Heart left ventricle (tissue), 16 donors: ENCODE results near the gene PNMA8A. TPM values are rescaled to one million over a fixed set of nuclear protein-coding genes. Genes with fewer than 3 reads are reported as not detected.

Experiments
- ATAC-seq, 4 donors: fragments of 200-7000 bp; cut with Tn5 transposase; one replicate each; pipeline ENCODE4 v1.9.1; 2020 to 2022; ENCODE audit warnings: moderate library complexity in 4 of 4, mild to moderate bottlenecking in 3 of 4, moderate number of reproducible peaks in 1 of 4
- DNase-seq, 5 donors: peaks; one replicate each; pipeline ENCODE4 v3.0.0-alpha.2; 2020
- H3K27ac ChIP-seq, 12 donors: fragments of 200-600 bp; sonication (generic) in 4 of 12; one replicate each; pipeline versions ENCODE4 v1.5.0 to v1.8.0; 2016 to 2022; ENCODE audit warnings: mild to moderate bottlenecking in 2 of 12
- H3K27me3 ChIP-seq, 9 donors: fragments of 200-600 bp; sonication (generic) in 2 of 9; one replicate each; pipeline versions ENCODE4 v1.5.1 to v1.8.0; 2016 to 2022; ENCODE audit warnings: mild to moderate bottlenecking in 3 of 9
- H3K36me3 ChIP-seq, 9 donors: fragments of 200-600 bp; sonication (generic) in 2 of 9; one replicate each; pipeline versions ENCODE4 v1.5.0 to v1.8.0; 2018 to 2022; ENCODE audit warnings: mild to moderate bottlenecking in 2 of 9
- H3K4me1 ChIP-seq, 12 donors: fragments of 200-600 bp; sonication (generic) in 4 of 12; one replicate each; pipeline versions ENCODE4 v1.5.0 to v1.8.0; 2016 to 2022; ENCODE audit warnings: mild to moderate bottlenecking in 3 of 12
- H3K4me3 ChIP-seq, 12 donors: fragments of 200-600 bp; sonication (generic) in 4 of 12; one replicate each; pipeline versions ENCODE4 v1.5.0 to v1.8.0; 2017 to 2022; ENCODE audit warnings: mild to moderate bottlenecking in 9 of 12, moderate library complexity in 4 of 12
- H3K9me3 ChIP-seq, 12 donors: fragments of 200-600 bp; sonication (generic) in 4 of 12; one replicate each; pipeline versions ENCODE4 v1.5.0 to v1.8.0; 2016 to 2022; ENCODE audit warnings: mild to moderate bottlenecking in 1 of 12
- CTCF ChIP-seq, 12 donors: fragments of 200-600 bp; sonication (generic) in 4 of 12; IDR thresholded peaks; one replicate each; pipeline versions ENCODE4 v1.5.0 to v1.8.0; 2018 to 2022; ENCODE audit warnings: antibody characterized with exemption in 12 of 12, mild to moderate bottlenecking in 5 of 12
- POLR2A ChIP-seq, 2 donors: fragments of 450-650 bp; IDR thresholded peaks; one replicate each; pipeline ENCODE4 v1.6.1; 2017; ENCODE audit warnings: antibody characterized with exemption in 2 of 2, mild to moderate bottlenecking in 2 of 2, moderate library complexity in 2 of 2
- WGBS, 4 donors: extraction: QIAGEN DNeasy Blood & Tissue Kit in 2 of 4; methylation state at CpG; one replicate each; pipeline versions ENCODE4 v1.1.5 to v1.1.7; 2013 to 2018; 5-methylcytosine and 5-hydroxymethylcytosine counted together
- intact Hi-C, 10 donors: fragments of 100-400 bp; cut with DNase I; formaldehyde crosslinking; loops; one replicate each; pipeline versions ENCODE4 v1.11.1 to v1.14.2; 2022
- polyA plus RNA-seq, 2 donors: library from polyadenylated mRNA; stranded (reverse); fragments of 200-250 nt; gene quantifications; one replicate each; pipeline ENCODE4 v1.2.3, GENCODE V29; 2013
- total RNA-seq, 9 donors: library from RNA; depleted of rRNA in 2 of 9; stranded (reverse); fragments of >200 nt in 2 of 9; fragmentation: NEBNext Ultra II Directional in 3 of 9; extraction: Animal tissue kit (Norgen Biotek cat#: 25700) in 3 of 9; gene quantifications; one replicate each; pipeline versions ENCODE4 v1.1.0 to v1.2.4, GENCODE V29; 2016 to 2023
- donor health status: ischemic (EF 13 %, LVEDD 7.1; RV severe dilation, severe dysfunction).
- donor health status: healthy with polysubstance abuse.
- donor health status: DM: no; HTN: yes; CAD: no.
- donor health status: DM: no; HTN: no; CAD: no.
- donor health status: ischemic (EF 25% LVEDD 6.9; RV normal size, moderate dysfunction).
- donor health status: ischemic (EF 25% LVEDD 5.7; RV mildly dilated, moderate dysfunction).
- donor health status: healthy.
- donor health status: DM: yes; HTN: yes; CAD: no.
- donor health status: ischemic (EF 35%, LVEDD 5.7; RV mildly dilated, moderate dysfunction).
- donor health status: nonischemic (EF 11% LVEDD 7.7; RV severe dilation, severe dysfunction).
- donor health status: DM: yes; HTN: yes; CAD: no.
- donor health status: PGD.
- donor health status: ischemic (EF 29% LVEDD 5.4; RV normal size, mild dysfunction).
- donor health status: nonischemic (EF 23%, LVEDD 6.1; RV moderate dilation, normal function).

PNMA8A gene
- total and polyA plus RNA-seq, 11 donors: 2.1 to 12.1 (median 9.2) TPM

GRCh38 chr19:46454244-46454643 is 17.1 kb downstream of the PNMA8A start:
- intact Hi-C loops: no loop called here
- Histone ChIP-seq H3K27ac (no peak overlapping the region), H3K9me3 (peaks cover 0 to 8% (median 0%) of the 10 kb centered on the region in 12 donors), H3K4me3 (no peak overlapping the region), H3K4me1 (peaks cover 0 to 9% (median 0%) of the 10 kb centered on the region in 12 donors), H3K27me3 (no peaks in the 10 kb centered on the region), H3K36me3 (no peaks in the 10 kb centered on the region)
- DNase-seq (no peak), ATAC-seq (no peak)
- WGBS, 4 donors: 63 to 84% (median 73%) methylated on average over 3 of the region's 3 CpGs
- TF ChIP-seq CTCF (IDR thresholded peaks at IDR 0.05): no peak
- no peak for TF ChIP-seq POLR2A (IDR thresholded peaks at IDR 0.05)

GRCh38 chr19:46453661-46454060 is 17.7 kb downstream of the PNMA8A start:
- WGBS, 4 donors: 81 to 90% (median 86%) methylated on average over 6 of the region's 6 CpGs
- Histone ChIP-seq H3K27me3 (no peaks in the 10 kb centered on the region), H3K27ac (no peak overlapping the region), H3K9me3 (peaks cover 0 to 11% (median 0%) of the 10 kb centered on the region in 12 donors), H3K4me1 (peaks cover 0 to 9% (median 0%) of the 10 kb centered on the region in 12 donors), H3K36me3 (no peaks in the 10 kb centered on the region), H3K4me3 (no peak overlapping the region)
- no peak for ATAC-seq
- no peak for DNase-seq
- no peak for TF ChIP-seq CTCF (IDR thresholded peaks at IDR 0.05)
- TF ChIP-seq POLR2A (IDR thresholded peaks at IDR 0.05): no peak
- intact Hi-C loops: no loop called here

GRCh38 chr19:46452186-46452585 is 19.2 kb downstream of the PNMA8A start:
- H3K36me3 ChIP-seq: no peaks in the 10 kb centered on the region
- no peak for ATAC-seq
- no peak overlapping the region for H3K4me3 ChIP-seq
- H3K27ac ChIP-seq: no peak overlapping the region
- intact Hi-C loops: no loop called here
- H3K4me1 ChIP-seq: peaks cover 0 to 15% (median 2%) of the 10 kb centered on the region in 12 donors
- 46 to 57% (median 54%) methylated on average over 4 of the region's 4 CpGs for WGBS, 4 donors
- no peak for TF ChIP-seq CTCF (IDR thresholded peaks at IDR 0.05)
- no peak for TF ChIP-seq POLR2A (IDR thresholded peaks at IDR 0.05)
- H3K27me3 ChIP-seq: no peaks in the 10 kb centered on the region
- peaks cover 0 to 11% (median 0%) of the 10 kb centered on the region in 12 donors for H3K9me3 ChIP-seq
- no peak for DNase-seq

- Histone ChIP-seq H3K27ac (peak overlapping the region in 3 of 12 donors; percentile 0 to 14 (median 11)), H3K4me3 (no peak overlapping the region), H3K9me3 (peaks cover 0 to 11% (median 0%) of the 10 kb centered on the region in 12 donors), H3K27me3 (no peaks in the 10 kb centered on the region), H3K36me3 (no peaks in the 10 kb centered on the region), H3K4me1 (peaks cover 0 to 15% (median 2%) of the 10 kb centered on the region in 12 donors)
- 37 to 47% (median 39%) methylated on average over 6 of the region's 6 CpGs for WGBS, 4 donors
- DNase-seq: no peak
- intact Hi-C loops: no loop called here
- peak in 2 of 4 donors; percentile 11 to 28 for ATAC-seq
- no peak for TF ChIP-seq CTCF (IDR thresholded peaks at IDR 0.05)
- TF ChIP-seq POLR2A (IDR thresholded peaks at IDR 0.05): no peak
These were observed 20.0 kb downstream of the PNMA8A start for GRCh38 chr19:46451352-46451751.
